ENCODE measurements around the gene CDCA8.

DNA sequence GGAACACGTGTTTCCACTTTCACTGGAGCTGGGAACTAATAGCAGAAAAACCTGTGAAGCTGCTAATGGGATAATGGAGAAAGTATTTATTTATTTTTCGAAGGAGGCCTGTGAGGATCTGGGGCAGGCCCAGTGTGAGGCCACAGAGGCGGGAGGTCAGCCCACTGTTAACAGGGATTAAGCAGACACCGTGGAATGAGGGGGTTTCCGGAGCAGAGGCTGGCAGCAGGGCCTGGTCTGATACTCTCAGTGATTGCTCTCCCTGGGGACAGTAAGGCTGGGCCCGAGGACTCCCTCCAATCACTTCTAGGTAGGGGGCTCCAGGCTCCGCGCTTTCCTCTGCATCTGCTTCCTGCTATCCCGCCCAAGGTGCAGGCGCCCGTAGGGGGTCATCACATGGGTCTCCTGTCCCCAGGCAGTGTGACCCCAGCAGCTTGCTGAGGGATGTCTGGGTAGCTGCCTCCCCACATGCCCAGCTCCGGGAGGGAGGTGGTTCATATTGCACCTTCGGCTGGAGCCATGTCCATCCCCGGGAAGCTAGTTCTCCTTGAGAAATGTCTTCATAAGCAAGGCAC is 28.8 kb upstream of the CDCA8 start:
- TF ChIP-seq, protein P1, sequence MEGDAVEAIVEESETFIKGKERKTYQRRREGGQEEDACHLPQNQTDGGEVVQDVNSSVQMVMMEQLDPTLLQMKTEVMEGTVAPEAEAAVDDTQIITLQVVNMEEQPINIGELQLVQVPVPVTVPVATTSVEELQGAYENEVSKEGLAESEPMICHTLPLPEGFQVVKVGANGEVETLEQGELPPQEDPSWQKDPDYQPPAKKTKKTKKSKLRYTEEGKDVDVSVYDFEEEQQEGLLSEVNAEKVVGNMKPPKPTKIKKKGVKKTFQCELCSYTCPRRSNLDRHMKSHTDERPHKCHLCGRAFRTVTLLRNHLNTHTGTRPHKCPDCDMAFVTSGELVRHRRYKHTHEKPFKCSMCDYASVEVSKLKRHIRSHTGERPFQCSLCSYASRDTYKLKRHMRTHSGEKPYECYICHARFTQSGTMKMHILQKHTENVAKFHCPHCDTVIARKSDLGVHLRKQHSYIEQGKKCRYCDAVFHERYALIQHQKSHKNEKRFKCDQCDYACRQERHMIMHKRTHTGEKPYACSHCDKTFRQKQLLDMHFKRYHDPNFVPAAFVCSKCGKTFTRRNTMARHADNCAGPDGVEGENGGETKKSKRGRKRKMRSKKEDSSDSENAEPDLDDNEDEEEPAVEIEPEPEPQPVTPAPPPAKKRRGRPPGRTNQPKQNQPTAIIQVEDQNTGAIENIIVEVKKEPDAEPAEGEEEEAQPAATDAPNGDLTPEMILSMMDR (IDR thresholded peaks at IDR 0.05 in 2 of 3, conservative IDR thresholded peaks at IDR 0.05 in 1 of 3; ENCODE audit: insufficient read depth in 2 of 3, low read depth in 1 of 3, low read length in 3 of 3) = no peak
- no peak for TF ChIP-seq EZH2 (IDR thresholded peaks at IDR 0.05; ENCODE audit: borderline replicate concordance, low read depth, low read length)
- no peak for TF ChIP-seq JUN (IDR thresholded peaks at IDR 0.05; ENCODE audit: borderline replicate concordance, low read depth, low read length)
- no peak for TF ChIP-seq JUN (CRISPR knock-in tag; IDR thresholded peaks at IDR 0.05; ENCODE audit: borderline replicate concordance)
- TF ChIP-seq SNRNP70 (optimal IDR thresholded peaks at IDR 0.05; ENCODE audit: low read depth, low read length) = no peak
- TF ChIP-seq ZBED1 (IDR thresholded peaks at IDR 0.05) = no peak
- TF ChIP-seq, protein P2, sequence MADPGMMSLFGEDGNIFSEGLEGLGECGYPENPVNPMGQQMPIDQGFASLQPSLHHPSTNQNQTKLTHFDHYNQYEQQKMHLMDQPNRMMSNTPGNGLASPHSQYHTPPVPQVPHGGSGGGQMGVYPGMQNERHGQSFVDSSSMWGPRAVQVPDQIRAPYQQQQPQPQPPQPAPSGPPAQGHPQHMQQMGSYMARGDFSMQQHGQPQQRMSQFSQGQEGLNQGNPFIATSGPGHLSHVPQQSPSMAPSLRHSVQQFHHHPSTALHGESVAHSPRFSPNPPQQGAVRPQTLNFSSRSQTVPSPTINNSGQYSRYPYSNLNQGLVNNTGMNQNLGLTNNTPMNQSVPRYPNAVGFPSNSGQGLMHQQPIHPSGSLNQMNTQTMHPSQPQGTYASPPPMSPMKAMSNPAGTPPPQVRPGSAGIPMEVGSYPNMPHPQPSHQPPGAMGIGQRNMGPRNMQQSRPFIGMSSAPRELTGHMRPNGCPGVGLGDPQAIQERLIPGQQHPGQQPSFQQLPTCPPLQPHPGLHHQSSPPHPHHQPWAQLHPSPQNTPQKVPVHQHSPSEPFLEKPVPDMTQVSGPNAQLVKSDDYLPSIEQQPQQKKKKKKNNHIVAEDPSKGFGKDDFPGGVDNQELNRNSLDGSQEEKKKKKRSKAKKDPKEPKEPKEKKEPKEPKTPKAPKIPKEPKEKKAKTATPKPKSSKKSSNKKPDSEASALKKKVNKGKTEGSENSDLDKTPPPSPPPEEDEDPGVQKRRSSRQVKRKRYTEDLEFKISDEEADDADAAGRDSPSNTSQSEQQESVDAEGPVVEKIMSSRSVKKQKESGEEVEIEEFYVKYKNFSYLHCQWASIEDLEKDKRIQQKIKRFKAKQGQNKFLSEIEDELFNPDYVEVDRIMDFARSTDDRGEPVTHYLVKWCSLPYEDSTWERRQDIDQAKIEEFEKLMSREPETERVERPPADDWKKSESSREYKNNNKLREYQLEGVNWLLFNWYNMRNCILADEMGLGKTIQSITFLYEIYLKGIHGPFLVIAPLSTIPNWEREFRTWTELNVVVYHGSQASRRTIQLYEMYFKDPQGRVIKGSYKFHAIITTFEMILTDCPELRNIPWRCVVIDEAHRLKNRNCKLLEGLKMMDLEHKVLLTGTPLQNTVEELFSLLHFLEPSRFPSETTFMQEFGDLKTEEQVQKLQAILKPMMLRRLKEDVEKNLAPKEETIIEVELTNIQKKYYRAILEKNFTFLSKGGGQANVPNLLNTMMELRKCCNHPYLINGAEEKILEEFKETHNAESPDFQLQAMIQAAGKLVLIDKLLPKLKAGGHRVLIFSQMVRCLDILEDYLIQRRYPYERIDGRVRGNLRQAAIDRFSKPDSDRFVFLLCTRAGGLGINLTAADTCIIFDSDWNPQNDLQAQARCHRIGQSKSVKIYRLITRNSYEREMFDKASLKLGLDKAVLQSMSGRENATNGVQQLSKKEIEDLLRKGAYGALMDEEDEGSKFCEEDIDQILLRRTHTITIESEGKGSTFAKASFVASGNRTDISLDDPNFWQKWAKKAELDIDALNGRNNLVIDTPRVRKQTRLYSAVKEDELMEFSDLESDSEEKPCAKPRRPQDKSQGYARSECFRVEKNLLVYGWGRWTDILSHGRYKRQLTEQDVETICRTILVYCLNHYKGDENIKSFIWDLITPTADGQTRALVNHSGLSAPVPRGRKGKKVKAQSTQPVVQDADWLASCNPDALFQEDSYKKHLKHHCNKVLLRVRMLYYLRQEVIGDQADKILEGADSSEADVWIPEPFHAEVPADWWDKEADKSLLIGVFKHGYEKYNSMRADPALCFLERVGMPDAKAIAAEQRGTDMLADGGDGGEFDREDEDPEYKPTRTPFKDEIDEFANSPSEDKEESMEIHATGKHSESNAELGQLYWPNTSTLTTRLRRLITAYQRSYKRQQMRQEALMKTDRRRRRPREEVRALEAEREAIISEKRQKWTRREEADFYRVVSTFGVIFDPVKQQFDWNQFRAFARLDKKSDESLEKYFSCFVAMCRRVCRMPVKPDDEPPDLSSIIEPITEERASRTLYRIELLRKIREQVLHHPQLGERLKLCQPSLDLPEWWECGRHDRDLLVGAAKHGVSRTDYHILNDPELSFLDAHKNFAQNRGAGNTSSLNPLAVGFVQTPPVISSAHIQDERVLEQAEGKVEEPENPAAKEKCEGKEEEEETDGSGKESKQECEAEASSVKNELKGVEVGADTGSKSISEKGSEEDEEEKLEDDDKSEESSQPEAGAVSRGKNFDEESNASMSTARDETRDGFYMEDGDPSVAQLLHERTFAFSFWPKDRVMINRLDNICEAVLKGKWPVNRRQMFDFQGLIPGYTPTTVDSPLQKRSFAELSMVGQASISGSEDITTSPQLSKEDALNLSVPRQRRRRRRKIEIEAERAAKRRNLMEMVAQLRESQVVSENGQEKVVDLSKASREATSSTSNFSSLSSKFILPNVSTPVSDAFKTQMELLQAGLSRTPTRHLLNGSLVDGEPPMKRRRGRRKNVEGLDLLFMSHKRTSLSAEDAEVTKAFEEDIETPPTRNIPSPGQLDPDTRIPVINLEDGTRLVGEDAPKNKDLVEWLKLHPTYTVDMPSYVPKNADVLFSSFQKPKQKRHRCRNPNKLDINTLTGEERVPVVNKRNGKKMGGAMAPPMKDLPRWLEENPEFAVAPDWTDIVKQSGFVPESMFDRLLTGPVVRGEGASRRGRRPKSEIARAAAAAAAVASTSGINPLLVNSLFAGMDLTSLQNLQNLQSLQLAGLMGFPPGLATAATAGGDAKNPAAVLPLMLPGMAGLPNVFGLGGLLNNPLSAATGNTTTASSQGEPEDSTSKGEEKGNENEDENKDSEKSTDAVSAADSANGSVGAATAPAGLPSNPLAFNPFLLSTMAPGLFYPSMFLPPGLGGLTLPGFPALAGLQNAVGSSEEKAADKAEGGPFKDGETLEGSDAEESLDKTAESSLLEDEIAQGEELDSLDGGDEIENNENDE (IDR thresholded peaks at IDR 0.05; ENCODE audit: low read depth, low read length) = no peak
- no peak for TF ChIP-seq EP300 (IDR thresholded peaks at IDR 0.05; ENCODE audit: low read length)
- TF ChIP-seq CBFB (CRISPR knock-in tag; IDR thresholded peaks at IDR 0.05) = no peak
- no peak for TF ChIP-seq SREBF1 (IDR thresholded peaks at IDR 0.05; ENCODE audit: borderline replicate concordance, low read depth, low read length)
- no peak for TF ChIP-seq POLR2AphosphoS5 (IDR thresholded peaks at IDR 0.05; ENCODE audit: control insufficient read depth, insufficient read depth, low read depth, low read length)
- TF ChIP-seq, protein P3, sequence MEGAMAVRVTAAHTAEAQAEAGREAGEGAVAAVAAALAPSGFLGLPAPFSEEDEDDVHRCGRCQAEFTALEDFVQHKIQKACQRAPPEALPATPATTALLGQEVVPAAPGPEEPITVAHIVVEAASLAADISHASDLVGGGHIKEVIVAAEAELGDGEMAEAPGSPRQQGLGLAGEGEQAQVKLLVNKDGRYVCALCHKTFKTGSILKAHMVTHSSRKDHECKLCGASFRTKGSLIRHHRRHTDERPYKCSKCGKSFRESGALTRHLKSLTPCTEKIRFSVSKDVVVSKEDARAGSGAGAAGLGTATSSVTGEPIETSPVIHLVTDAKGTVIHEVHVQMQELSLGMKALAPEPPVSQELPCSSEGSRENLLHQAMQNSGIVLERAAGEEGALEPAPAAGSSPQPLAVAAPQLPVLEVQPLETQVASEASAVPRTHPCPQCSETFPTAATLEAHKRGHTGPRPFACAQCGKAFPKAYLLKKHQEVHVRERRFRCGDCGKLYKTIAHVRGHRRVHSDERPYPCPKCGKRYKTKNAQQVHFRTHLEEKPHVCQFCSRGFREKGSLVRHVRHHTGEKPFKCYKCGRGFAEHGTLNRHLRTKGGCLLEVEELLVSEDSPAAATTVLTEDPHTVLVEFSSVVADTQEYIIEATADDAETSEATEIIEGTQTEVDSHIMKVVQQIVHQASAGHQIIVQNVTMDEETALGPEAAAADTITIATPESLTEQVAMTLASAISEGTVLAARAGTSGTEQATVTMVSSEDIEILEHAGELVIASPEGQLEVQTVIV (CRISPR knock-in tag; IDR thresholded peaks at IDR 0.05; ENCODE audit: borderline replicate concordance) = no peak
- no peak for TF ChIP-seq ZNF780A (CRISPR knock-in tag; IDR thresholded peaks at IDR 0.05)
- TF ChIP-seq ZBTB5 (IDR thresholded peaks at IDR 0.05) = no peak
- no peak for TF ChIP-seq SMC3 (conservative IDR thresholded peaks at IDR 0.05; ENCODE audit: insufficient read depth, low read depth, low read length)

Data from K562 (cell line).